Embryonic facial prominence (tissue), 1 donor: ENCODE results near the gene DENND5A.
"Not testable (repeated sequence)": the region's sequence is repeated elsewhere in the genome, so short reads cannot be mapped to it uniquely, and the experiment has no call there.

Source experiments
- DNase-seq: peaks from one replicate; pipeline ENCODE4 v3.0.0-alpha.2; 2016; ENCODE audit errors: extremely low spot score

Gene DENND5A

GRCh38 chr11:9264316-9265210 is 587 bp downstream of the DENND5A start:
- peak; percentile 68 for DNase-seq

GRCh38 chr11:9263840-9264315 is 1.3 kb downstream of the DENND5A start:
- DNase-seq, result no peak

GRCh38 chr11:9260838-9261146 is 4.4 kb downstream of the DENND5A start:
- not testable (repeated sequence) for DNase-seq

- no peak for DNase-seq
Measured at GRCh38 chr11:9259981-9260837, 4.9 kb downstream of the DENND5A start.

GRCh38 chr11:9258279-9258678 is 6.9 kb downstream of the DENND5A start:
- not testable (repeated sequence) for DNase-seq

GRCh38 chr11:9254416-9254815 is 10.7 kb downstream of the DENND5A start:
- DNase-seq, result no peak

- DNase-seq, result no peak
Measured at GRCh38 chr11:9253086-9253485, 12.1 kb downstream of the DENND5A start.

GRCh38 chr11:9251311-9251710 is 13.8 kb downstream of the DENND5A start:
- no peak for DNase-seq

GRCh38 chr11:9250139-9250582 is 15.0 kb downstream of the DENND5A start:
- no peak for DNase-seq

- no peak for DNase-seq
Measured at GRCh38 chr11:9249252-9249651, 15.9 kb downstream of the DENND5A start.

GRCh38 chr11:9247863-9248262 is 17.3 kb downstream of the DENND5A start:
- DNase-seq, result no peak

GRCh38 chr11:9236242-9236641 is 28.9 kb downstream of the DENND5A start:
- not testable (repeated sequence) for DNase-seq

GRCh38 chr11:9232482-9232881 is 32.7 kb downstream of the DENND5A start:
- DNase-seq, result no peak

GRCh38 chr11:9231848-9232177 is 33.3 kb downstream of the DENND5A start:
- DNase-seq, result no peak

- DNase-seq, result no peak
Measured at GRCh38 chr11:9230296-9230695, 34.9 kb downstream of the DENND5A start.

GRCh38 chr11:9228091-9228490 is 37.1 kb downstream of the DENND5A start:
- DNase-seq, result no peak

GRCh38 chr11:9225748-9226298 is 39.3 kb downstream of the DENND5A start:
- no peak for DNase-seq

GRCh38 chr11:9222654-9223053 is 42.5 kb downstream of the DENND5A start:
- no peak for DNase-seq

- not testable (repeated sequence) for DNase-seq
Measured at GRCh38 chr11:9220853-9221252, 44.3 kb downstream of the DENND5A start.

- DNase-seq, result no peak
Measured at GRCh38 chr11:9219572-9219971, 45.6 kb downstream of the DENND5A start.

- DNase-seq, result no peak
Measured at GRCh38 chr11:9219115-9219514, 46.0 kb downstream of the DENND5A start.

- DNase-seq, result no peak
Measured at GRCh38 chr11:9214765-9215164, 50.4 kb downstream of the DENND5A start.
